Activated CD4-positive, alpha-beta T cell treated with anti-CD3 and anti-CD28 coated beads, Interleukin-2, amount 10 ng/mL, durations not matched to agents 24 days and 14 days (primary cell): ENCODE measurements around the gene GPRC5B. TPM values are rescaled to one million over a fixed set of nuclear protein-coding genes. Genes with fewer than 3 reads are reported as not detected.

Experiments
- DNase-seq: peaks from one replicate; pipeline ENCODE4 v3.0.0; 2022
- H3K27ac Mint-ChIP-seq: one replicate; pipeline ENCODE4 v1.8.0; 2022; ENCODE audit warnings: mild to moderate bottlenecking, mixed read lengths
- H3K27me3 Mint-ChIP-seq: one replicate; pipeline ENCODE4 v1.8.0; 2022; ENCODE audit warnings: mixed read lengths
- H3K36me3 Mint-ChIP-seq: one replicate; pipeline ENCODE4 v1.8.0; 2022; ENCODE audit warnings: low read depth, mild to moderate bottlenecking, mixed read lengths
- H3K4me1 Mint-ChIP-seq: one replicate; pipeline ENCODE4 v1.8.0; 2021; ENCODE audit warnings: mixed read lengths
- H3K4me3 Mint-ChIP-seq: one replicate; pipeline ENCODE4 v1.8.0; 2022; ENCODE audit warnings: mild to moderate bottlenecking, moderate library complexity, mixed read lengths
- H3K9me3 Mint-ChIP-seq: one replicate; pipeline ENCODE4 v1.8.0; 2021; ENCODE audit warnings: mixed read lengths
- intact Hi-C: fragments of 100-400 bp; cut with micrococcal nuclease; formaldehyde crosslinking; loops from one replicate; pipeline ENCODE4 v1.15.1; 2023
- total RNA-seq: library from RNA; stranded (reverse); gene quantifications from 2 replicates; pipeline ENCODE4 v1.2.3, GENCODE V29; 2022

The GPRC5B gene
- total RNA-seq, 1 donor from 2014 or later: 0.28 TPM

GRCh38 chr16:19886073-19886941 is 1.7 kb upstream of the GPRC5B start:
- peak overlapping the region; percentile 88 for H3K4me3 Mint-ChIP-seq
- no peaks in the 10 kb centered on the region for H3K9me3 Mint-ChIP-seq
- peaks cover 38% of the 10 kb centered on the region for H3K27me3 Mint-ChIP-seq
- DNase-seq: peak; percentile 94
- peak overlapping the region; percentile 10 for H3K27ac Mint-ChIP-seq
- no peaks in the 10 kb centered on the region for H3K36me3 Mint-ChIP-seq
- peaks cover 24% of the 10 kb centered on the region for H3K4me1 Mint-ChIP-seq
- intact Hi-C loops: loop anchor here (1.0 to 5.0 kb wide), 5 partner anchors 168 to 499 kb away; partner anchors contain the start of genes IQCK and KNOP1

- Mint-ChIP-seq H3K4me3 (peak overlapping the region; percentile 88), H3K27ac (peak overlapping the region; percentile 74), H3K36me3 (no peaks in the 10 kb centered on the region), H3K27me3 (peaks cover 40% of the 10 kb centered on the region), H3K4me1 (peaks cover 24% of the 10 kb centered on the region), H3K9me3 (no peaks in the 10 kb centered on the region)
- intact Hi-C loops: loop anchor here (1.0 to 5.0 kb wide), 5 partner anchors 167 to 498 kb away; partner anchors contain the start of genes IQCK and KNOP1
- DNase-seq: no peak
Observed at GRCh38 chr16:19885451-19886072, 914 bp upstream of the GPRC5B start.

GRCh38 chr16:19883966-19884485 is 622 bp downstream of the GPRC5B start:
- intact Hi-C loops: no loop called here
- DNase-seq: no peak
- Mint-ChIP-seq H3K36me3 (no peaks in the 10 kb centered on the region), H3K4me3 (peak overlapping the region; percentile 71), H3K27me3 (peaks cover 40% of the 10 kb centered on the region), H3K27ac (no peak overlapping the region), H3K9me3 (no peaks in the 10 kb centered on the region), H3K4me1 (peaks cover 22% of the 10 kb centered on the region)

- Mint-ChIP-seq H3K27ac (no peak overlapping the region), H3K4me1 (peaks cover 19% of the 10 kb centered on the region), H3K4me3 (no peak overlapping the region), H3K9me3 (no peaks in the 10 kb centered on the region), H3K36me3 (no peaks in the 10 kb centered on the region), H3K27me3 (peaks cover 40% of the 10 kb centered on the region)
- intact Hi-C loops: no loop called here
- DNase-seq: peak; percentile 57
Observed at GRCh38 chr16:19883296-19883965, 1.2 kb downstream of the GPRC5B start.

- Mint-ChIP-seq H3K4me3 (no peak overlapping the region), H3K27ac (no peak overlapping the region), H3K9me3 (no peaks in the 10 kb centered on the region), H3K4me1 (peaks cover 19% of the 10 kb centered on the region), H3K36me3 (no peaks in the 10 kb centered on the region), H3K27me3 (peaks cover 40% of the 10 kb centered on the region)
- intact Hi-C loops: no loop called here
- DNase-seq: no peak
Observed at GRCh38 chr16:19882646-19883045, 2.0 kb downstream of the GPRC5B start.

- H3K4me3 Mint-ChIP-seq: no peak overlapping the region
- no peaks in the 10 kb centered on the region for H3K9me3 Mint-ChIP-seq
- peaks cover 19% of the 10 kb centered on the region for H3K4me1 Mint-ChIP-seq
- H3K27ac Mint-ChIP-seq: no peak overlapping the region
- peaks cover 40% of the 10 kb centered on the region for H3K27me3 Mint-ChIP-seq
- no peaks in the 10 kb centered on the region for H3K36me3 Mint-ChIP-seq
- DNase-seq: no peak
- intact Hi-C loops: no loop called here
Observed at GRCh38 chr16:19882186-19882585, 2.5 kb downstream of the GPRC5B start.

GRCh38 chr16:19881783-19882182 is 2.9 kb downstream of the GPRC5B start:
- Mint-ChIP-seq H3K27me3 (peaks cover 40% of the 10 kb centered on the region), H3K4me1 (peaks cover 19% of the 10 kb centered on the region), H3K9me3 (no peaks in the 10 kb centered on the region), H3K27ac (no peak overlapping the region), H3K4me3 (no peak overlapping the region), H3K36me3 (no peaks in the 10 kb centered on the region)
- intact Hi-C loops: no loop called here
- DNase-seq: no peak

- Mint-ChIP-seq H3K27me3 (peaks cover 37% of the 10 kb centered on the region), H3K4me1 (peaks cover 14% of the 10 kb centered on the region), H3K27ac (no peak overlapping the region), H3K36me3 (no peaks in the 10 kb centered on the region), H3K4me3 (no peak overlapping the region), H3K9me3 (no peaks in the 10 kb centered on the region)
- intact Hi-C loops: no loop called here
- DNase-seq: no peak
Observed at GRCh38 chr16:19881028-19881427, 3.6 kb downstream of the GPRC5B start.

- H3K27ac Mint-ChIP-seq: no peak overlapping the region
- H3K4me3 Mint-ChIP-seq: no peak overlapping the region
- intact Hi-C loops: no loop called here
Observed at GRCh38 chr16:19879241-19879792, 5.3 kb downstream of the GPRC5B start.

GRCh38 chr16:19878757-19879156 is 5.9 kb downstream of the GPRC5B start:
- intact Hi-C loops: no loop called here
- no peaks in the 10 kb centered on the region for H3K9me3 Mint-ChIP-seq
- no peak overlapping the region for H3K27ac Mint-ChIP-seq
- DNase-seq: no peak
- no peak overlapping the region for H3K4me3 Mint-ChIP-seq
- peaks cover 20% of the 10 kb centered on the region for H3K27me3 Mint-ChIP-seq
- H3K36me3 Mint-ChIP-seq: no peaks in the 10 kb centered on the region
- H3K4me1 Mint-ChIP-seq: no peaks in the 10 kb centered on the region

More at GRCh38 chr16:19879241-19879792, 5.3 kb downstream of the GPRC5B start:
- Mint-ChIP-seq H3K36me3 (no peaks in the 10 kb centered on the region), H3K9me3 (no peaks in the 10 kb centered on the region), H3K4me1 (peaks cover 2% of the 10 kb centered on the region), H3K27me3 (peaks cover 23% of the 10 kb centered on the region)
- DNase-seq: no peak

- Mint-ChIP-seq H3K4me1 (no peaks in the 10 kb centered on the region), H3K27ac (no peak overlapping the region), H3K4me3 (no peak overlapping the region), H3K9me3 (no peaks in the 10 kb centered on the region), H3K36me3 (no peaks in the 10 kb centered on the region), H3K27me3 (peaks cover 2% of the 10 kb centered on the region)
- DNase-seq: no peak
- intact Hi-C loops: no loop called here
Observed at GRCh38 chr16:19876501-19877059, 8.1 kb downstream of the GPRC5B start.

GRCh38 chr16:19875900-19876299 is 8.7 kb downstream of the GPRC5B start:
- H3K4me1 Mint-ChIP-seq: no peaks in the 10 kb centered on the region
- peaks cover under 1% of the 10 kb centered on the region for H3K27me3 Mint-ChIP-seq
- no peaks in the 10 kb centered on the region for H3K9me3 Mint-ChIP-seq
- no peak overlapping the region for H3K27ac Mint-ChIP-seq
- no peak for DNase-seq
- no peaks in the 10 kb centered on the region for H3K36me3 Mint-ChIP-seq
- no peak overlapping the region for H3K4me3 Mint-ChIP-seq
- intact Hi-C loops: no loop called here

- Mint-ChIP-seq H3K27me3 (no peaks in the 10 kb centered on the region), H3K36me3 (no peaks in the 10 kb centered on the region), H3K27ac (no peak overlapping the region), H3K9me3 (no peaks in the 10 kb centered on the region), H3K4me1 (no peaks in the 10 kb centered on the region), H3K4me3 (no peak overlapping the region)
- intact Hi-C loops: no loop called here
- DNase-seq: no peak
Observed at GRCh38 chr16:19874851-19875546, 9.6 kb downstream of the GPRC5B start.
